Measurements from ENCODE around the gene TP53TG3. TPM values are rescaled to one million over a fixed set of nuclear protein-coding genes. Genes with fewer than 3 reads are reported as not detected.
"Not testable (repeated sequence)": the region's sequence is repeated elsewhere in the genome, so short reads cannot be mapped to it uniquely, and the experiment has no call there.

TP53TG3 gene
- total RNA-seq, result not detected in 2 replicates

- DNase-seq (ENCODE audit: extremely low read depth, low read depth, low spot score), result not testable (repeated sequence)
Measured at GRCh38 chr16:32676065-32676464, at the start of gene TP53TG3. TSS of gene TP53TG3 (minus strand) at chr16:32676165. CDS start at chr16:32676097, 68 bp downstream.

GRCh38 chr16:32650876-32651275, 25.1 kb downstream of the TP53TG3 start:
- not testable (repeated sequence) for DNase-seq (ENCODE audit: extremely low read depth, low read depth, low spot score)

- not testable (repeated sequence) for DNase-seq (ENCODE audit: extremely low read depth, low read depth, low spot score)
Measured at GRCh38 chr16:32647562-32647961, 28.4 kb downstream of the TP53TG3 start.

GRCh38 chr16:32646780-32647179, 29.2 kb downstream of the TP53TG3 start:
- DNase-seq (ENCODE audit: extremely low read depth, low read depth, low spot score), result not testable (repeated sequence)

- not testable (repeated sequence) for DNase-seq (ENCODE audit: extremely low read depth, low read depth, low spot score)
Measured at GRCh38 chr16:32646177-32646576, 29.8 kb downstream of the TP53TG3 start.

GRCh38 chr16:32645278-32645908, 30.6 kb downstream of the TP53TG3 start:
- not testable (repeated sequence) for DNase-seq (ENCODE audit: extremely low read depth, low read depth, low spot score)

GRCh38 chr16:32644715-32645114, 31.2 kb downstream of the TP53TG3 start:
- not testable (repeated sequence) for DNase-seq (ENCODE audit: extremely low read depth, low read depth, low spot score)

- DNase-seq (ENCODE audit: extremely low read depth, low read depth, low spot score), result not testable (repeated sequence)
Measured at GRCh38 chr16:32637614-32638013, 38.4 kb downstream of the TP53TG3 start.

- not testable (repeated sequence) for DNase-seq (ENCODE audit: extremely low read depth, low read depth, low spot score)
Measured at GRCh38 chr16:32632096-32632495, 43.9 kb downstream of the TP53TG3 start.

Measured in glomerular endothelial cell (primary cell).